PC-9 (cell line): ENCODE data around the gene SPRR2A. TPM values are rescaled to one million over a fixed set of nuclear protein-coding genes. Genes with fewer than 3 reads are reported as not detected.

Experiments
- BruUV-seq: library from RNA; stranded (reverse); fragments of 400-500 nt; replicated peaks from 2 replicates; lab custom pipeline; 2021; lab: Mats Ljungman, UMichigan
- CTCF ChIA-PET: fragments of 300-600 bp; sonication (Branson Sonifier 250); formaldehyde crosslinking; loops from one replicate; lab custom pipeline; 2022; ENCODE audit warnings: antibody characterized with exemption; lab: Charles Lee
- POLR2A ChIA-PET: fragments of 300-600 bp; sonication (Branson Sonifier 250); formaldehyde crosslinking; loops from one replicate; lab custom pipeline; 2022; ENCODE audit warnings: antibody characterized with exemption; ENCODE audit not compliant: unreplicated experiment; lab: Charles Lee
- DNase-seq, 2 experiments: peaks; one replicate each; pipeline versions ENCODE4 v3.0.0 to v3.0.0-alpha.2; 2015 to 2022; ENCODE audit warnings: mixed read lengths in 1 of 2
- H2AFZ ChIP-seq: fragments of 200-600 bp; sonication (generic); 2 replicates; pipeline ENCODE4 v1.8.1; 2017; ENCODE audit warnings: antibody characterized with exemption
- H3F3A ChIP-seq: fragments of 200-600 bp; sonication (generic); 2 replicates; pipeline ENCODE4 v1.8.1; 2017; ENCODE audit warnings: antibody characterized with exemption, mild to moderate bottlenecking, low read depth; ENCODE audit not compliant: insufficient read depth
- H3K27ac ChIP-seq: fragments of 200-600 bp; sonication (generic); 2 replicates; pipeline ENCODE4 v1.6.1; 2016; ENCODE audit warnings: mixed run types
- H3K27me3 ChIP-seq: fragments of 200-600 bp; sonication (generic); 2 replicates; pipeline ENCODE4 v1.6.1; 2016; ENCODE audit warnings: low read depth, mixed run types; ENCODE audit not compliant: insufficient read depth
- H3K36me3 ChIP-seq: fragments of 200-600 bp; sonication (generic); 2 replicates; pipeline ENCODE4 v1.6.1; 2016; ENCODE audit warnings: low read depth, mixed run types
- H3K4me1 ChIP-seq: fragments of 200-600 bp; sonication (generic); replicated peaks from 2 replicates; pipeline ENCODE4 v1.6.1; 2016; ENCODE audit warnings: mixed run types; ENCODE audit not compliant: insufficient read depth
- H3K4me2 ChIP-seq: fragments of 200-600 bp; sonication (generic); 2 replicates; pipeline ENCODE4 v1.6.1; 2017; ENCODE audit warnings: mixed run types
- H3K4me3 ChIP-seq: fragments of 200-600 bp; sonication (generic); 2 replicates; pipeline ENCODE4 v1.6.1; 2016; ENCODE audit warnings: mixed run types
- H3K79me2 ChIP-seq: fragments of 200-600 bp; sonication (generic); 2 replicates; pipeline ENCODE4 v1.6.1; 2017; ENCODE audit warnings: low read depth, mixed run types
- H3K9me2 ChIP-seq: fragments of 200-600 bp; sonication (generic); 2 replicates; pipeline ENCODE4 v1.8.1; 2017; ENCODE audit warnings: mild to moderate bottlenecking; ENCODE audit not compliant: insufficient read depth
- H3K9me3 ChIP-seq: fragments of 200-600 bp; sonication (generic); 2 replicates; pipeline ENCODE4 v1.8.1; 2016; ENCODE audit warnings: low read depth; ENCODE audit not compliant: insufficient read depth
- H4K20me1 ChIP-seq: fragments of 200-600 bp; sonication (generic); 2 replicates; pipeline ENCODE4 v1.8.1; 2017; ENCODE audit not compliant: insufficient read depth
- CTCF ChIP-seq: fragments of 200-600 bp; sonication (generic); conservative IDR thresholded peaks from 2 replicates; pipeline ENCODE4 v1.6.1; 2017; ENCODE audit warnings: mixed run types, antibody characterized with exemption, mild to moderate bottlenecking, moderate library complexity
- EZH2 ChIP-seq: fragments of 200-600 bp; sonication (generic); IDR thresholded peaks from 2 replicates; pipeline ENCODE4 v1.8.0; 2017; ENCODE audit warnings: antibody characterized with exemption, low read depth
- intact Hi-C: fragments of 100-400 bp; cut with micrococcal nuclease; formaldehyde crosslinking; loops from one replicate; pipeline ENCODE4 v1.10.0; 2022; ENCODE audit not compliant: unreplicated experiment
- total RNA-seq: library from RNA; stranded (reverse); gene quantifications from 2 replicates; pipeline ENCODE4 v1.2.3, GENCODE V29; 2021

SPRR2A gene
- total RNA-seq, 1 experiment from 2014 or later: not detected

GRCh38 chr1:153032677-153033308, 24.5 kb downstream of the SPRR2A start:
- peaks cover 37% of the 10 kb centered on the region for H3K4me1 ChIP-seq
- CTCF ChIA-PET: interaction anchor here (0.8 to 1.3 kb wide), 4 partner anchors 59 to 162 kb away, joined by 4 to 6 read pairs (median 4); no protein-coding TSS in a partner anchor
- H3K79me2 ChIP-seq: no peaks in the 10 kb centered on the region
- TF ChIP-seq CTCF (peak; percentile 64), EZH2 (no peak)
- no peaks in the 10 kb centered on the region for H3K9me2 ChIP-seq
- DNase-seq: peak; percentile 71 to 96
- peaks cover 11% of the 10 kb centered on the region; the same call in 1 of the 2 replicates for H3F3A ChIP-seq
- H4K20me1 ChIP-seq: no peaks in the 10 kb centered on the region
- peak overlapping the region; percentile 48; the same call in 1 of the 2 replicates for H3K27ac ChIP-seq
- H3K4me3 ChIP-seq: no peak overlapping the region
- peak overlapping the region; percentile 65 for H3K4me2 ChIP-seq
- H3K36me3 ChIP-seq: no peaks in the 10 kb centered on the region
- H2AFZ ChIP-seq: no peak overlapping the region
- BruUV-seq: no TSS peak
- POLR2A ChIA-PET: no interaction called here
- no peaks in the 10 kb centered on the region for H3K27me3 ChIP-seq
- intact Hi-C loops: loop anchor here (1.0 to 5.0 kb wide), 4 partner anchors 80 to 161 kb away; no protein-coding TSS in a partner anchor
- no peaks in the 10 kb centered on the region for H3K9me3 ChIP-seq

GRCh38 chr1:153032073-153032472, 25.2 kb downstream of the SPRR2A start:
- Histone ChIP-seq H2AFZ (no peak overlapping the region), H3K9me2 (no peaks in the 10 kb centered on the region), H3K4me3 (no peak overlapping the region), H4K20me1 (no peaks in the 10 kb centered on the region), H3K27ac (no peak overlapping the region), H3K9me3 (no peaks in the 10 kb centered on the region), H3K4me1 (peaks cover 37% of the 10 kb centered on the region), H3K27me3 (no peaks in the 10 kb centered on the region), H3F3A (peaks cover 11% of the 10 kb centered on the region; the same call in 1 of the 2 replicates), H3K36me3 (no peaks in the 10 kb centered on the region), H3K4me2 (no peak overlapping the region), H3K79me2 (no peaks in the 10 kb centered on the region)
- DNase-seq: no peak
- TF ChIP-seq EZH2: no peak
- no peak for TF ChIP-seq CTCF
- BruUV-seq: no TSS peak
- ChIA-PET POLR2A (no interaction called here), CTCF (interaction anchor here (0.8 to 1.3 kb wide), 2 partner anchors 105 to 161 kb away, joined by 4 read pairs; no protein-coding TSS in a partner anchor)
- intact Hi-C loops: loop anchor here (2.0 to 5.0 kb wide), 3 partner anchors 80 to 161 kb away; no protein-coding TSS in a partner anchor

GRCh38 chr1:153030895-153031294, 26.4 kb downstream of the SPRR2A start, which contains the start of gene SPRR1B:
Gene SPRR1B, plus strand, starts transcription at chr1:153031203. Its CDS starts 1,143 bp downstream, at chr1:153032346.
- H3K27ac ChIP-seq: no peak within 1 kb of the TSS
- CTCF ChIA-PET: no interaction called here
- BruUV-seq: no TSS peak
- intact Hi-C loops: loop anchor here (5.0 kb wide), 1 partner anchor 79 kb away; no protein-coding TSS in a partner anchor
- H3K36me3 ChIP-seq: no peaks in the 10 kb centered on the region
- H3F3A ChIP-seq: peaks cover 11% of the 10 kb centered on the region; the same call in 1 of the 2 replicates
- H4K20me1 ChIP-seq: no peaks in the 10 kb centered on the region
- no peaks in the 10 kb centered on the region for H3K9me2 ChIP-seq
- 0 out of 2 replicates have a peak within 1 kb of the TSS, but pooled peaks have one; percentile 10 for H3K4me2 ChIP-seq
- H3K4me3 ChIP-seq: no peak within 1 kb of the TSS
- POLR2A ChIA-PET: no interaction called here
- TF ChIP-seq EZH2 (no peak), CTCF (no peak)
- H2AFZ ChIP-seq: no peak within 1 kb of the TSS
- H3K27me3 ChIP-seq: no peaks in the 10 kb centered on the region
- H3K4me1 ChIP-seq: peaks cover 37% of the 10 kb centered on the region
- peak; percentile 38 to 91 for DNase-seq
- no peaks in the 10 kb centered on the region for H3K9me3 ChIP-seq
- no peaks in the 10 kb centered on the region for H3K79me2 ChIP-seq
